NT2/D1 (cell line): ENCODE results near the gene ZEB1.

Experiments used
- YY1 ChIP-seq: IDR thresholded peaks from 2 replicates; pipeline ENCODE4 v1.6.1; 2011; ENCODE audit not compliant: insufficient read length, insufficient read depth
- ZNF274 ChIP-seq: IDR thresholded peaks from 2 replicates; pipeline ENCODE4 v1.6.1; 2011; ENCODE audit warnings: mild to moderate bottlenecking, low read depth, low read length

GRCh38 chr10:31458974-31459373 lies 140.0 kb downstream of the ZEB1 start:
- TF ChIP-seq YY1, result no peak
- TF ChIP-seq ZNF274, result no peak
